Measurements from ENCODE around the gene CPTP. TPM values are rescaled to one million over a fixed set of nuclear protein-coding genes. Genes with fewer than 3 reads are reported as not detected.

The CPTP gene
- total RNA-seq, 2 donors from 2014 or later = 15.6 to 33.0 TPM

DNA sequence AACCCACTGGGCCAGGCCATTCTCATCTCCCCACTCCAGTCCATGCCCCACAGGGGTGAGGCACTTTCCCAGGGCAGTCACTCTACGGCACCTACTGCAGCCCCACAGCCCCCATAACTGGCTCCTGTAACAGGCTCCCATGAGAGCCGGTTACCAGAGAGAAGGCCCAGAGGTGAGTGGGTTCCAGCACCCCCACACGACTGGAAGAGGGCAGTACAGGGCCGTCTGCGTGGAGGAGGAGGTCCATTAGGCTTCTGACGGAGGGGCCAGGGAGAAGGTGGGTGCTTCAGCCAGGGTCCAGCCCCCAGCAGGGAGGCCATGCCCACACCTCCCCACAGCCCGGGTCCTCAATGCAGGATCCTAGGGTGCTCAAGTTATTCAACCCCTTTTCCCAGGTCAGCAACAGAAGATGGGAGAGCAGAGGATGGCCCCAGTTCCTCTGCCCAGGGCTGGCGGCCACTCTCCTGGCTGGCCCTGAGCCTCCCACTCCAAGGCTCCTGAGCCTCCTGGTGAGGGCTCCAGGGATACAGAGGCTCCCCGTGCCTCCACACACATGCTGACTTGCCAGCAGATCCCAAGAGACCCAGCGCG, 18.4 kb upstream of the CPTP start:
- H3K27ac ChIP-seq = peak overlapping the region in 2 of 4 donors; percentile 72 to 81
- TF ChIP-seq, protein P1, sequence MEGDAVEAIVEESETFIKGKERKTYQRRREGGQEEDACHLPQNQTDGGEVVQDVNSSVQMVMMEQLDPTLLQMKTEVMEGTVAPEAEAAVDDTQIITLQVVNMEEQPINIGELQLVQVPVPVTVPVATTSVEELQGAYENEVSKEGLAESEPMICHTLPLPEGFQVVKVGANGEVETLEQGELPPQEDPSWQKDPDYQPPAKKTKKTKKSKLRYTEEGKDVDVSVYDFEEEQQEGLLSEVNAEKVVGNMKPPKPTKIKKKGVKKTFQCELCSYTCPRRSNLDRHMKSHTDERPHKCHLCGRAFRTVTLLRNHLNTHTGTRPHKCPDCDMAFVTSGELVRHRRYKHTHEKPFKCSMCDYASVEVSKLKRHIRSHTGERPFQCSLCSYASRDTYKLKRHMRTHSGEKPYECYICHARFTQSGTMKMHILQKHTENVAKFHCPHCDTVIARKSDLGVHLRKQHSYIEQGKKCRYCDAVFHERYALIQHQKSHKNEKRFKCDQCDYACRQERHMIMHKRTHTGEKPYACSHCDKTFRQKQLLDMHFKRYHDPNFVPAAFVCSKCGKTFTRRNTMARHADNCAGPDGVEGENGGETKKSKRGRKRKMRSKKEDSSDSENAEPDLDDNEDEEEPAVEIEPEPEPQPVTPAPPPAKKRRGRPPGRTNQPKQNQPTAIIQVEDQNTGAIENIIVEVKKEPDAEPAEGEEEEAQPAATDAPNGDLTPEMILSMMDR (IDR thresholded peaks at IDR 0.05) = no peak
- no peak for TF ChIP-seq POLR2A (IDR thresholded peaks at IDR 0.05)
- H3K27me3 ChIP-seq = no peaks in the 10 kb centered on the region
- no peak overlapping the region for H3K4me3 ChIP-seq
- H3K36me3 ChIP-seq (replicated peaks in 1 of 2; ENCODE audit: insufficient read depth in 1 of 2, low read depth in 2 of 2) = no peaks in the 10 kb centered on the region
- no peak for ATAC-seq
- H3K4me1 ChIP-seq = peaks cover 51% of the 10 kb centered on the region
- DNase-seq = no peak
- intact Hi-C loops (cut with DNase I) = no loop called here
- H3K9me3 ChIP-seq = no peaks in the 10 kb centered on the region
- WGBS, 2 donors = 51 to 85% methylated on average over 3 to 10 of the region's 11 CpGs

- H3K27me3 ChIP-seq = no peaks in the 10 kb centered on the region
- intact Hi-C loops (cut with DNase I) = no loop called here
- no peak for ATAC-seq
- peaks cover 0 to 5% of the 10 kb centered on the region in 2 donors for H3K36me3 ChIP-seq (replicated peaks in 1 of 2; ENCODE audit: insufficient read depth in 1 of 2, low read depth in 2 of 2)
- peaks cover 51% of the 10 kb centered on the region for H3K4me1 ChIP-seq
- peak overlapping the region; percentile 9 to 26 for H3K4me3 ChIP-seq
- 18 to 27% methylated on average over 20 to 27 of the region's 27 CpGs for WGBS, 2 donors
- no peak for DNase-seq
- no peak for TF ChIP-seq POLR2A (IDR thresholded peaks at IDR 0.05)
- TF ChIP-seq, protein P1 (IDR thresholded peaks at IDR 0.05) = no peak
- peak overlapping the region in 2 of 4 donors; percentile 52 to 97 for H3K27ac ChIP-seq
- no peaks in the 10 kb centered on the region for H3K9me3 ChIP-seq
Measured at GRCh38 chr1:1306661-1307260, 17.8 kb upstream of the CPTP start.

DNA sequence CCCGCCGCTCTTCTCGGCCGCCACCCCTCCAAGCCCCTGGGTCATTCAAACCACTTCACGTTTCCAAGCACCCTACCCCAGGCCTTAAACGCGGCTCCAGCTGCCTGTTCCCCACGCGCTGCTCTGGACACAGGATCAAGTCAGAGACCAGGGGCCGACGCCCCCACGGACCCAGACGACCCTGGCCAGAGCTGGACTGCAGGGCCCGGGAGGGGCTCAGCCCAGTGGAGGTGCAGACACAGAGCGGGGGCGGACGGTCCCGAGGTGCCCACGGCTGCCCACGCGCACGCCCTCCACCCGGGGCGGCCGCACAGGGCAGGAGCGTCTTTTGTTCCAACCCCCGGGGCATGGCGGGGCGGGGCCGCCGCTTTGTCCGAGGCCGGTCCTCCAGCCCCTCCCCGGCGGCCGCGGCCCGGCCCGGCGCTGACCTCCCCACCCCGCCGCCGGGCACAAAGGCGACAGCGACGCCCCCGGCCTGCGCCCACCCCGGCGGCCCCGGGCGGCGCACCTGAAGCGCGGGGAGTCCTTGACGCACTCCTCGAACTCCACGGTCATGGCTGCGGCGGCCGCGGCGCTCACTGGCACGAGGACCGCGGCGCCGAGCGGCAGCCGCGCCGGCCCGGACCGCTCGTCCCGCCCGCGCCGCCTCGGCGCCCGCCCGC, 17.2 kb upstream of the CPTP start:
- Histone ChIP-seq H3K27ac (peak overlapping the region; percentile 52 to 97 (median 77)), H3K4me1 (peaks cover 51% of the 10 kb centered on the region), H3K4me3 (peak overlapping the region; percentile 9 to 26), H3K9me3 (no peaks in the 10 kb centered on the region), H3K36me3 (replicated peaks in 1 of 2; ENCODE audit: insufficient read depth in 1 of 2, low read depth in 2 of 2) (peaks cover 0 to 8% of the 10 kb centered on the region in 2 donors), H3K27me3 (no peaks in the 10 kb centered on the region)
- intact Hi-C loops (cut with DNase I) = no loop called here
- 0 to 20% methylated on average over 1 to 78 of the region's 83 CpGs for WGBS, 2 donors
- peak; percentile 1 for ATAC-seq
- no peak for TF ChIP-seq POLR2A (IDR thresholded peaks at IDR 0.05)
- TF ChIP-seq, protein P1 (IDR thresholded peaks at IDR 0.05) = no peak
- DNase-seq = peak; percentile 36 to 50 (median 40)

GRCh38 chr1:1307923-1308755, 16.5 kb upstream of the CPTP start, which contains the start of the genes ACAP3 and PUSL1:
TSS of gene ACAP3 (minus strand) at chr1:1307930. CDS start at chr1:1307815, 115 bp downstream.
TSS of gene PUSL1 (plus strand) at chr1:1308597. CDS start at chr1:1308644, 47 bp downstream.
- TF ChIP-seq, protein P1 (IDR thresholded peaks at IDR 0.05) = peak in 4 of 7 experiments; percentile 20 to 38 (median 30)
- peak in 2 of 3 donors; percentile 35 for TF ChIP-seq POLR2A (IDR thresholded peaks at IDR 0.05)
- Histone ChIP-seq H3K4me1 (peaks cover 51% of the 10 kb centered on the region), H3K27ac (peak within 1 kb of the TSS; percentile 83 to 97 (median 91)), H3K36me3 (replicated peaks in 1 of 2; ENCODE audit: insufficient read depth in 1 of 2, low read depth in 2 of 2) (peaks cover 6 to 15% of the 10 kb centered on the region in 2 donors), H3K4me3 (peak within 1 kb of the TSS; percentile 78 to 91), H3K27me3 (no peaks in the 10 kb centered on the region), H3K9me3 (no peaks in the 10 kb centered on the region)
- intact Hi-C loops (cut with DNase I) = no loop called here
- DNase-seq (peak; percentile 86 to 87 (median 87)), ATAC-seq (peak; percentile 81)
- 0% methylated on average over 121 of the region's 131 CpGs; no CpG with 5 or more reads in 1 of the 2 donors for WGBS, 2 donors
